ENCODE measurements around the gene PON3. TPM values are rescaled to one million over a fixed set of nuclear protein-coding genes. Genes with fewer than 3 reads are reported as not detected.

The PON3 gene
- total and polyA plus RNA-seq, 2 of the 4 experiments (the other 2 are of a cell fraction), result not detected

DNA sequence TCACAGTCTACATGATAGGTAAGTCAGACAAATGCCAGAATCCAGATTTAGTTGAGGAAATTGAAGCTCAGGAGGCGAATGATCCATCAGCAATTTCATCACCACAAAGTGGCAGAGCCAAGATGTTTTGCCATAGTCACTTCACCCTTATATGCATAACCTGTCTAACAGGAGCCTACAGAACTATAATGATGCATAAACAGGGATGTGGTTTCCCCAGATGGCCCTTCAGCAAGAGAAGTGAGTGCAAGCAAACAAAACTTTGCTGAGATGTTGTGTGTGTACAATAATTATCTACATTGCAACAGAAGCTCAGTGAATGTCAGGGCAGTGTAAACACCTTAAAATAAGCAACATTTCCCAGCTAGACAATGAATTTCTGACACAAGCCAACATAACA is 28.6 kb downstream of the PON3 start:
- Histone ChIP-seq H3K4ac (ENCODE audit: low read depth, low read length) (no peak overlapping the region), H3K79me1 (ENCODE audit: low read depth in 1 of 2, low read length in 2 of 2) (no peaks in the 10 kb centered on the region), H4K20me1 (ENCODE audit: insufficient read depth, low read length) (no peaks in the 10 kb centered on the region), H3K14ac (replicated peaks; ENCODE audit: low read depth, low read length) (no peak overlapping the region), H3K23ac (ENCODE audit: low read depth, low read length) (no peak overlapping the region), H2BK120ac (ENCODE audit: low read depth, low read length) (no peak overlapping the region), H2AK5ac (ENCODE audit: low read depth, low read length) (no peak overlapping the region), H3K36me3 (ENCODE audit: control insufficient read depth, insufficient read depth, low read length) (no peaks in the 10 kb centered on the region), H3K4me2 (ENCODE audit: low read depth, low read length) (no peak overlapping the region), H4K5ac (ENCODE audit: low read depth, low read length) (no peak overlapping the region), H2BK5ac (ENCODE audit: low read depth, low read length, poor library complexity, severe bottlenecking) (no peak overlapping the region), H3K27me3 (ENCODE audit: control insufficient read depth, insufficient read depth, low read length) (no peaks in the 10 kb centered on the region), H4K91ac (ENCODE audit: insufficient read depth, low read depth, low read length) (no peak overlapping the region), H3K18ac (ENCODE audit: low read depth, low read length) (no peak overlapping the region), H3K4me1 (ENCODE audit: control insufficient read depth, insufficient read depth, low read length) (no peaks in the 10 kb centered on the region), H3K56ac (ENCODE audit: extremely low read depth, insufficient read depth, low read length) (no peak overlapping the region), H3K9me1 (ENCODE audit: insufficient read depth, low read length) (no peaks in the 10 kb centered on the region), H4K8ac (ENCODE audit: low read depth in 2 of 2, low read length in 2 of 2) (no peak overlapping the region), H2AK9ac (replicated peaks; ENCODE audit: low read depth, low read length, poor library complexity) (no peak overlapping the region), H2BK20ac (ENCODE audit: low read depth, low read length) (no peak overlapping the region), H2BK15ac (ENCODE audit: low read depth, low read length) (no peak overlapping the region), H2AFZ (replicated peaks; ENCODE audit: low read length, poor library complexity) (no peak overlapping the region), H3K4me3 (ENCODE audit: insufficient read depth, low read depth, low read length) (no peak overlapping the region), H3K9me3 (ENCODE audit: control insufficient read depth, insufficient read depth, low read length) (no peaks in the 10 kb centered on the region), H3K9ac (ENCODE audit: low read depth, low read length) (no peak overlapping the region), H3K27ac (ENCODE audit: insufficient read depth, low read length) (no peak overlapping the region)
- in situ Hi-C loops (cut with MboI; ENCODE audit: low sequenced_read_pairs), result no loop called here
- ChIA-PET POLR2A (ENCODE audit: unreplicated experiment) (no interaction called here), CTCF (no interaction called here)
- no CpG with 5 or more reads among the region's 1 CpG for WGBS, 2 experiments (ENCODE audit: extremely low coverage in 2 of 2, insufficient read length in 1 of 2)
- no TSS peak for BruUV-seq (replicated peaks)
- dilution Hi-C loops (cut with HindIII; ENCODE audit: low sequenced_read_pairs, unreplicated experiment), result no loop called here
- intact Hi-C loops (cut with micrococcal nuclease), result no loop called here
- no peak for TF ChIP-seq RCOR1 (IDR thresholded peaks at IDR 0.05; ENCODE audit: insufficient replicate concordance, low read length)
- TF ChIP-seq RFX5 (IDR thresholded peaks at IDR 0.05; ENCODE audit: low read depth, low read length), result no peak
- TF ChIP-seq, protein P1, sequence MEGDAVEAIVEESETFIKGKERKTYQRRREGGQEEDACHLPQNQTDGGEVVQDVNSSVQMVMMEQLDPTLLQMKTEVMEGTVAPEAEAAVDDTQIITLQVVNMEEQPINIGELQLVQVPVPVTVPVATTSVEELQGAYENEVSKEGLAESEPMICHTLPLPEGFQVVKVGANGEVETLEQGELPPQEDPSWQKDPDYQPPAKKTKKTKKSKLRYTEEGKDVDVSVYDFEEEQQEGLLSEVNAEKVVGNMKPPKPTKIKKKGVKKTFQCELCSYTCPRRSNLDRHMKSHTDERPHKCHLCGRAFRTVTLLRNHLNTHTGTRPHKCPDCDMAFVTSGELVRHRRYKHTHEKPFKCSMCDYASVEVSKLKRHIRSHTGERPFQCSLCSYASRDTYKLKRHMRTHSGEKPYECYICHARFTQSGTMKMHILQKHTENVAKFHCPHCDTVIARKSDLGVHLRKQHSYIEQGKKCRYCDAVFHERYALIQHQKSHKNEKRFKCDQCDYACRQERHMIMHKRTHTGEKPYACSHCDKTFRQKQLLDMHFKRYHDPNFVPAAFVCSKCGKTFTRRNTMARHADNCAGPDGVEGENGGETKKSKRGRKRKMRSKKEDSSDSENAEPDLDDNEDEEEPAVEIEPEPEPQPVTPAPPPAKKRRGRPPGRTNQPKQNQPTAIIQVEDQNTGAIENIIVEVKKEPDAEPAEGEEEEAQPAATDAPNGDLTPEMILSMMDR (conservative IDR thresholded peaks at IDR 0.05; ENCODE audit: low read depth, low read length), result no peak
- TF ChIP-seq SMC3 (IDR thresholded peaks at IDR 0.05; ENCODE audit: low read depth, low read length), result no peak
- TF ChIP-seq, protein P2, sequence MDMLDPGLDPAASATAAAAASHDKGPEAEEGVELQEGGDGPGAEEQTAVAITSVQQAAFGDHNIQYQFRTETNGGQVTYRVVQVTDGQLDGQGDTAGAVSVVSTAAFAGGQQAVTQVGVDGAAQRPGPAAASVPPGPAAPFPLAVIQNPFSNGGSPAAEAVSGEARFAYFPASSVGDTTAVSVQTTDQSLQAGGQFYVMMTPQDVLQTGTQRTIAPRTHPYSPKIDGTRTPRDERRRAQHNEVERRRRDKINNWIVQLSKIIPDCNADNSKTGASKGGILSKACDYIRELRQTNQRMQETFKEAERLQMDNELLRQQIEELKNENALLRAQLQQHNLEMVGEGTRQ (IDR thresholded peaks at IDR 0.05; ENCODE audit: low read depth, low read length), result no peak
- TF ChIP-seq BHLHE40 (IDR thresholded peaks at IDR 0.05; ENCODE audit: low read depth, low read length), result no peak
- TF ChIP-seq CEBPB (IDR thresholded peaks at IDR 0.05; ENCODE audit: low read depth, low read length), result no peak
- DNase-seq, result no peak
- ATAC-seq (ENCODE audit: low read depth), result no peak

All from IMR-90 (cell line).